ENCODE data around the gene HLTF.

GRCh38 chr3:149016242-149016641, 70.1 kb downstream of the HLTF start:
- TF ChIP-seq POLR2AphosphoS5 (IDR thresholded peaks at IDR 0.05): no peak
- TF ChIP-seq POLR2A (IDR thresholded peaks at IDR 0.05): no peak
- TF ChIP-seq, protein P1, sequence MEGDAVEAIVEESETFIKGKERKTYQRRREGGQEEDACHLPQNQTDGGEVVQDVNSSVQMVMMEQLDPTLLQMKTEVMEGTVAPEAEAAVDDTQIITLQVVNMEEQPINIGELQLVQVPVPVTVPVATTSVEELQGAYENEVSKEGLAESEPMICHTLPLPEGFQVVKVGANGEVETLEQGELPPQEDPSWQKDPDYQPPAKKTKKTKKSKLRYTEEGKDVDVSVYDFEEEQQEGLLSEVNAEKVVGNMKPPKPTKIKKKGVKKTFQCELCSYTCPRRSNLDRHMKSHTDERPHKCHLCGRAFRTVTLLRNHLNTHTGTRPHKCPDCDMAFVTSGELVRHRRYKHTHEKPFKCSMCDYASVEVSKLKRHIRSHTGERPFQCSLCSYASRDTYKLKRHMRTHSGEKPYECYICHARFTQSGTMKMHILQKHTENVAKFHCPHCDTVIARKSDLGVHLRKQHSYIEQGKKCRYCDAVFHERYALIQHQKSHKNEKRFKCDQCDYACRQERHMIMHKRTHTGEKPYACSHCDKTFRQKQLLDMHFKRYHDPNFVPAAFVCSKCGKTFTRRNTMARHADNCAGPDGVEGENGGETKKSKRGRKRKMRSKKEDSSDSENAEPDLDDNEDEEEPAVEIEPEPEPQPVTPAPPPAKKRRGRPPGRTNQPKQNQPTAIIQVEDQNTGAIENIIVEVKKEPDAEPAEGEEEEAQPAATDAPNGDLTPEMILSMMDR (IDR thresholded peaks at IDR 0.05): no peak
